ENCODE measurements around the gene MCOLN1.

GRCh38 chr19:7480970-7481255 lies 41.5 kb upstream of the MCOLN1 start:
- TF ChIP-seq, protein P1, sequence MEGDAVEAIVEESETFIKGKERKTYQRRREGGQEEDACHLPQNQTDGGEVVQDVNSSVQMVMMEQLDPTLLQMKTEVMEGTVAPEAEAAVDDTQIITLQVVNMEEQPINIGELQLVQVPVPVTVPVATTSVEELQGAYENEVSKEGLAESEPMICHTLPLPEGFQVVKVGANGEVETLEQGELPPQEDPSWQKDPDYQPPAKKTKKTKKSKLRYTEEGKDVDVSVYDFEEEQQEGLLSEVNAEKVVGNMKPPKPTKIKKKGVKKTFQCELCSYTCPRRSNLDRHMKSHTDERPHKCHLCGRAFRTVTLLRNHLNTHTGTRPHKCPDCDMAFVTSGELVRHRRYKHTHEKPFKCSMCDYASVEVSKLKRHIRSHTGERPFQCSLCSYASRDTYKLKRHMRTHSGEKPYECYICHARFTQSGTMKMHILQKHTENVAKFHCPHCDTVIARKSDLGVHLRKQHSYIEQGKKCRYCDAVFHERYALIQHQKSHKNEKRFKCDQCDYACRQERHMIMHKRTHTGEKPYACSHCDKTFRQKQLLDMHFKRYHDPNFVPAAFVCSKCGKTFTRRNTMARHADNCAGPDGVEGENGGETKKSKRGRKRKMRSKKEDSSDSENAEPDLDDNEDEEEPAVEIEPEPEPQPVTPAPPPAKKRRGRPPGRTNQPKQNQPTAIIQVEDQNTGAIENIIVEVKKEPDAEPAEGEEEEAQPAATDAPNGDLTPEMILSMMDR (conservative IDR thresholded peaks at IDR 0.05; ENCODE audit: low read depth, low read length): no peak
- TF ChIP-seq EZH2 (IDR thresholded peaks at IDR 0.05; ENCODE audit: borderline replicate concordance, low read depth, low read length, poor library complexity, severe bottlenecking): no peak

Data from A673 (cell line).